Stimulated activated CD8-positive, alpha-beta memory T cell treated with anti-CD3 and anti-CD28 coated beads, Interleukin-2, amount 100 ng/mL, for 1 hour (primary cell): Measurements from ENCODE around the gene CFHR4.
"Not testable (repeated sequence)": the region's sequence is repeated elsewhere in the genome, so short reads cannot be mapped to it uniquely, and the experiment has no call there.

ENCODE experiments used
- DNase-seq, 2 donors: peaks; one replicate each; pipeline ENCODE4 v3.0.0-alpha.2; 2020; ENCODE audit warnings: low read depth in 2 of 2

CFHR4 gene

GRCh38 chr1:196887515-196888239 is at the start of gene CFHR4:
Gene CFHR4 (plus strand): TSS chr1:196888052. CDS start chr1:196888151, 99 bp downstream.
- DNase-seq: no peak

- not testable (repeated sequence) for DNase-seq
These were observed 38.0 kb upstream of the CFHR4 start for GRCh38 chr1:196849613-196850492.

- no peak for DNase-seq
These were observed 31.8 kb upstream of the CFHR4 start for GRCh38 chr1:196856053-196856452.

GRCh38 chr1:196857188-196857587 is 30.7 kb upstream of the CFHR4 start:
- no peak for DNase-seq

- DNase-seq: no peak
These were observed 29.0 kb upstream of the CFHR4 start for GRCh38 chr1:196858811-196859210.

- DNase-seq: no peak
These were observed 27.4 kb upstream of the CFHR4 start for GRCh38 chr1:196860323-196860884.

- DNase-seq: no peak
These were observed 26.4 kb upstream of the CFHR4 start for GRCh38 chr1:196861429-196861828.

- no peak for DNase-seq
These were observed 20.9 kb upstream of the CFHR4 start for GRCh38 chr1:196866974-196867373.

GRCh38 chr1:196873385-196873784 is 14.5 kb upstream of the CFHR4 start:
- DNase-seq: no peak

- DNase-seq: no peak
These were observed 11.9 kb upstream of the CFHR4 start for GRCh38 chr1:196875935-196876334.

- DNase-seq: no peak
These were observed 9.9 kb upstream of the CFHR4 start for GRCh38 chr1:196877964-196878363.

GRCh38 chr1:196886560-196886959 is 1.3 kb upstream of the CFHR4 start:
- DNase-seq: not testable (repeated sequence)

- DNase-seq: no peak
These were observed 2.8 kb downstream of the CFHR4 start for GRCh38 chr1:196890668-196891067.

GRCh38 chr1:196891251-196891650 is 3.4 kb downstream of the CFHR4 start:
- DNase-seq: no peak

- DNase-seq: no peak
These were observed 8.5 kb downstream of the CFHR4 start for GRCh38 chr1:196896355-196896754.

GRCh38 chr1:196897158-196897828 is 9.4 kb downstream of the CFHR4 start:
- DNase-seq: no peak

GRCh38 chr1:196902344-196902743 is 14.5 kb downstream of the CFHR4 start:
- no peak for DNase-seq

GRCh38 chr1:196910215-196910614 is 22.4 kb downstream of the CFHR4 start:
- DNase-seq: no peak

GRCh38 chr1:196912283-196912682 is 24.4 kb downstream of the CFHR4 start:
- DNase-seq: not testable (repeated sequence)

GRCh38 chr1:196926839-196927238 is 39.0 kb downstream of the CFHR4 start:
- not testable (repeated sequence) for DNase-seq

GRCh38 chr1:196932853-196933252 is 45.0 kb downstream of the CFHR4 start:
- not testable (repeated sequence) for DNase-seq
